Measurements from ENCODE around the gene TFG.

Gene TFG

GRCh38 chr3:100759950-100760349 lies 50.7 kb downstream of the TFG start:
- peaks cover 30% of the 10 kb centered on the region for H3K4me1 ChIP-seq (ENCODE audit: control insufficient read depth, insufficient read depth, low read length)

GRCh38 chr3:100760377-100760776 lies 51.1 kb downstream of the TFG start:
- peak overlapping the region; percentile 5 for H3K9ac ChIP-seq (ENCODE audit: low read length)
- H3K9me3 ChIP-seq (ENCODE audit: control insufficient read depth, low read length) = no peaks in the 10 kb centered on the region
- no peak for DNase-seq (ENCODE audit: low read depth)
- peaks cover 12% of the 10 kb centered on the region for H3K36me3 ChIP-seq (ENCODE audit: control insufficient read depth, insufficient read depth, low read length, severe bottlenecking)
- peak overlapping the region; percentile 46 for H3K4me3 ChIP-seq (ENCODE audit: low read length)
- H3K27me3 ChIP-seq (replicated peaks; ENCODE audit: control insufficient read depth, insufficient read depth, low read length) = no peaks in the 10 kb centered on the region
- H3K4me1 ChIP-seq (ENCODE audit: control insufficient read depth, insufficient read depth, low read length) = peaks cover 26% of the 10 kb centered on the region

More at GRCh38 chr3:100759950-100760349, 50.7 kb downstream of the TFG start:
- Histone ChIP-seq H3K9ac (ENCODE audit: low read length) (peak overlapping the region; percentile 5), H3K4me3 (ENCODE audit: low read length) (peak overlapping the region; percentile 46), H3K9me3 (ENCODE audit: control insufficient read depth, low read length) (no peaks in the 10 kb centered on the region), H3K36me3 (ENCODE audit: control insufficient read depth, insufficient read depth, low read length, severe bottlenecking) (peaks cover 8% of the 10 kb centered on the region), H3K27me3 (replicated peaks; ENCODE audit: control insufficient read depth, insufficient read depth, low read length) (no peaks in the 10 kb centered on the region)
- no peak for DNase-seq (ENCODE audit: low read depth)

GRCh38 chr3:100761211-100761942 lies 52.1 kb downstream of the TFG start:
- Histone ChIP-seq H3K4me1 (ENCODE audit: control insufficient read depth, insufficient read depth, low read length) (peaks cover 18% of the 10 kb centered on the region), H3K4me3 (ENCODE audit: low read length) (no peak overlapping the region), H3K9me3 (ENCODE audit: control insufficient read depth, low read length) (no peaks in the 10 kb centered on the region), H3K36me3 (ENCODE audit: control insufficient read depth, insufficient read depth, low read length, severe bottlenecking) (peaks cover 21% of the 10 kb centered on the region), H3K9ac (ENCODE audit: low read length) (no peak overlapping the region), H3K27me3 (replicated peaks; ENCODE audit: control insufficient read depth, insufficient read depth, low read length) (no peaks in the 10 kb centered on the region)
- no peak for DNase-seq (ENCODE audit: low read depth)

GRCh38 chr3:100761951-100762350 lies 52.7 kb downstream of the TFG start:
- no peaks in the 10 kb centered on the region for H3K9me3 ChIP-seq (ENCODE audit: control insufficient read depth, low read length)
- no peak for DNase-seq (ENCODE audit: low read depth)
- no peaks in the 10 kb centered on the region for H3K27me3 ChIP-seq (replicated peaks; ENCODE audit: control insufficient read depth, insufficient read depth, low read length)
- peaks cover 21% of the 10 kb centered on the region for H3K36me3 ChIP-seq (ENCODE audit: control insufficient read depth, insufficient read depth, low read length, severe bottlenecking)
- H3K4me1 ChIP-seq (ENCODE audit: control insufficient read depth, insufficient read depth, low read length) = peaks cover 12% of the 10 kb centered on the region
- H3K4me3 ChIP-seq (ENCODE audit: low read length) = no peak overlapping the region
- H3K9ac ChIP-seq (ENCODE audit: low read length) = no peak overlapping the region

GRCh38 chr3:100765437-100765975 lies 56.2 kb downstream of the TFG start:
- Histone ChIP-seq H3K9ac (ENCODE audit: low read length) (no peak overlapping the region), H3K27me3 (replicated peaks; ENCODE audit: control insufficient read depth, insufficient read depth, low read length) (no peaks in the 10 kb centered on the region), H3K4me3 (ENCODE audit: low read length) (no peak overlapping the region), H3K36me3 (ENCODE audit: control insufficient read depth, insufficient read depth, low read length, severe bottlenecking) (peaks cover 33% of the 10 kb centered on the region), H3K4me1 (ENCODE audit: control insufficient read depth, insufficient read depth, low read length) (peaks cover 1% of the 10 kb centered on the region), H3K9me3 (ENCODE audit: control insufficient read depth, low read length) (no peaks in the 10 kb centered on the region)
- DNase-seq (ENCODE audit: low read depth) = no peak

- no peak for DNase-seq (ENCODE audit: low read depth)
- Histone ChIP-seq H3K4me3 (ENCODE audit: low read length) (no peak overlapping the region), H3K9me3 (ENCODE audit: control insufficient read depth, low read length) (no peaks in the 10 kb centered on the region), H3K9ac (ENCODE audit: low read length) (no peak overlapping the region), H3K36me3 (ENCODE audit: control insufficient read depth, insufficient read depth, low read length, severe bottlenecking) (peaks cover 35% of the 10 kb centered on the region), H3K4me1 (ENCODE audit: control insufficient read depth, insufficient read depth, low read length) (no peaks in the 10 kb centered on the region), H3K27me3 (replicated peaks; ENCODE audit: control insufficient read depth, insufficient read depth, low read length) (no peaks in the 10 kb centered on the region)
Observed at GRCh38 chr3:100766069-100766468, 56.8 kb downstream of the TFG start.

GRCh38 chr3:100769693-100770092 lies 60.4 kb downstream of the TFG start:
- Histone ChIP-seq H3K27me3 (replicated peaks; ENCODE audit: control insufficient read depth, insufficient read depth, low read length) (no peaks in the 10 kb centered on the region), H3K9me3 (ENCODE audit: control insufficient read depth, low read length) (no peaks in the 10 kb centered on the region), H3K4me1 (ENCODE audit: control insufficient read depth, insufficient read depth, low read length) (no peaks in the 10 kb centered on the region), H3K4me3 (ENCODE audit: low read length) (no peak overlapping the region), H3K36me3 (ENCODE audit: control insufficient read depth, insufficient read depth, low read length, severe bottlenecking) (peaks cover 49% of the 10 kb centered on the region), H3K9ac (ENCODE audit: low read length) (no peak overlapping the region)
- DNase-seq (ENCODE audit: low read depth) = no peak

GRCh38 chr3:100775226-100775625 lies 65.9 kb downstream of the TFG start:
- H3K9ac ChIP-seq (ENCODE audit: low read length) = no peak overlapping the region
- H3K9me3 ChIP-seq (ENCODE audit: control insufficient read depth, low read length) = no peaks in the 10 kb centered on the region
- H3K4me1 ChIP-seq (ENCODE audit: control insufficient read depth, insufficient read depth, low read length) = peaks cover 18% of the 10 kb centered on the region
- no peaks in the 10 kb centered on the region for H3K27me3 ChIP-seq (replicated peaks; ENCODE audit: control insufficient read depth, insufficient read depth, low read length)
- no peak for DNase-seq (ENCODE audit: low read depth)
- no peak overlapping the region for H3K4me3 ChIP-seq (ENCODE audit: low read length)
- peaks cover 30% of the 10 kb centered on the region for H3K36me3 ChIP-seq (ENCODE audit: control insufficient read depth, insufficient read depth, low read length, severe bottlenecking)

- no peak for DNase-seq (ENCODE audit: low read depth)
- H3K4me1 ChIP-seq (ENCODE audit: control insufficient read depth, insufficient read depth, low read length) = peaks cover 18% of the 10 kb centered on the region
- H3K4me3 ChIP-seq (ENCODE audit: low read length) = no peak overlapping the region
- no peaks in the 10 kb centered on the region for H3K27me3 ChIP-seq (replicated peaks; ENCODE audit: control insufficient read depth, insufficient read depth, low read length)
- H3K36me3 ChIP-seq (ENCODE audit: control insufficient read depth, insufficient read depth, low read length, severe bottlenecking) = peaks cover 25% of the 10 kb centered on the region
- no peak overlapping the region for H3K9ac ChIP-seq (ENCODE audit: low read length)
- H3K9me3 ChIP-seq (ENCODE audit: control insufficient read depth, low read length) = no peaks in the 10 kb centered on the region
Observed at GRCh38 chr3:100775669-100776068, 66.4 kb downstream of the TFG start.

GRCh38 chr3:100776097-100776729 lies 66.9 kb downstream of the TFG start:
- Histone ChIP-seq H3K36me3 (ENCODE audit: control insufficient read depth, insufficient read depth, low read length, severe bottlenecking) (peaks cover 24% of the 10 kb centered on the region), H3K4me1 (ENCODE audit: control insufficient read depth, insufficient read depth, low read length) (peaks cover 18% of the 10 kb centered on the region), H3K27me3 (replicated peaks; ENCODE audit: control insufficient read depth, insufficient read depth, low read length) (no peaks in the 10 kb centered on the region), H3K4me3 (ENCODE audit: low read length) (no peak overlapping the region), H3K9ac (ENCODE audit: low read length) (no peak overlapping the region), H3K9me3 (ENCODE audit: control insufficient read depth, low read length) (no peaks in the 10 kb centered on the region)
- no peak for DNase-seq (ENCODE audit: low read depth)

- Histone ChIP-seq H3K4me1 (ENCODE audit: control insufficient read depth, insufficient read depth, low read length) (peaks cover 18% of the 10 kb centered on the region), H3K4me3 (ENCODE audit: low read length) (no peak overlapping the region), H3K9ac (ENCODE audit: low read length) (no peak overlapping the region), H3K9me3 (ENCODE audit: control insufficient read depth, low read length) (no peaks in the 10 kb centered on the region), H3K27me3 (replicated peaks; ENCODE audit: control insufficient read depth, insufficient read depth, low read length) (no peaks in the 10 kb centered on the region), H3K36me3 (ENCODE audit: control insufficient read depth, insufficient read depth, low read length, severe bottlenecking) (peaks cover 24% of the 10 kb centered on the region)
- no peak for DNase-seq (ENCODE audit: low read depth)
Observed at GRCh38 chr3:100776746-100777145, 67.5 kb downstream of the TFG start.
